ENCODE measurements around the gene ADAMTS9.
"Not testable (repeated sequence)": the region's sequence is repeated elsewhere in the genome, so short reads cannot be mapped to it uniquely, and the experiment has no call there.

The ADAMTS9 gene

DNA sequence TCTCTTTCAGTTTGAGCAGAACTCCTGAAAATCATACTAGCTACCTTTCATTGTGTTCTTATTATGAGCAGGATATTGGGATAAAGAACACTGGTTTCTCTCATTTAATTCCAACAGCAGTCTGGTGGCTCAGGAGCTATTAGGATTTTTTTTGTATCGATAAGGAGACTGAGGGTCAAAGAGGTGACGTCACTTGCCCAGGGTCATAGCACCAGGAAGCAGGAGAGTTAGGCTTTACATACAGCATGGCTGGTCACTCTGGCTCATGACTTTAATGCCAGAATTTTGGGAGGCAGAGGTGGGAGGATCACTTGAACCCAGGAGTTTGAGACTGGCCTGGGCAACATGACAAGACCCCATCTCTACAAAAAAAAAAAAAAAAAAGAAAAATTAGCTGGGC is 113.6 kb downstream of the ADAMTS9 start:
- no peak for DNase-seq (ENCODE audit: low read depth, low spot score)

- no peak for DNase-seq (ENCODE audit: low read depth, low spot score)
Measured at GRCh38 chr3:64571982-64572381, 115.8 kb downstream of the ADAMTS9 start.

GRCh38 chr3:64568895-64569517 is 118.8 kb downstream of the ADAMTS9 start:
- no peak for DNase-seq (ENCODE audit: low read depth, low spot score)

DNA sequence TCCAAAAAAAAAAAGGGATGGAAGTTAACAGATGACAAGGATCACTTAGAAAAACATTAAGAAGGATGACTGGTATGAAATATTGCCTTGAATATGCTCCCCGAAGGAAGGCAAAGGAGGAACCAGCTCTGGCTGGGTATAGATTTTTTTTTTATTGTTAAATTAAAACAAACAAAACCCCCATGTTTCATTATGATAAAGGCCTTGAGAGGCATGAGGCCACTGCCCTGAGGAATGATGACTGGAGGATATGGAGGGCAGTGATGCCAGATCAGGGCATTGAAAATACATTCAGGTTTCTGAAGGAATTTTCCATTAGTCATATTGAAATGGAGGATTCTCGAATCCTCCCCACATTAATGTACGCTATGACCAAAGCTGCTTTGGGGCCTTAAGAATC is 120.9 kb downstream of the ADAMTS9 start:
- no peak for DNase-seq (ENCODE audit: low read depth, low spot score)

- DNase-seq (ENCODE audit: low read depth, low spot score) = no peak
Measured at GRCh38 chr3:64563751-64564150, 124.0 kb downstream of the ADAMTS9 start.

DNA sequence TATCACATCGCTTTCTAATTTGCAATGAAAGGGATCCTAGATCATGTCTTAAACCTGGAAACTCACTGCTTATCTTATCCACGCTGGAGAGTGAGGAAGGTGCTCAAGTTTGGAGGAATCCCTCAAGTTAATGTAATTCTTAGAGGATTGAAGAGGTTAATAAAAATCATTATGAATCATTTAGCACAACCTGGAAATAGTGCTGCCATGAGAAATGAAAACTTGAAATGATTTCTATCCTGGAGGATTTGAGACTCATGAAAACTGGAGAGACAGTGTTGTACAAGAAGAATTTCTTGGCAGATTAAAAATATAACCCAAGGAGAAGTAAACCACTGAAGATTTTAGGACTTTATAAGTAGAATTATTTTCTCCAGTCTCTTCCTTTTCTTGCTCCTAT is 125.9 kb downstream of the ADAMTS9 start:
- DNase-seq (ENCODE audit: low read depth, low spot score) = no peak

DNA sequence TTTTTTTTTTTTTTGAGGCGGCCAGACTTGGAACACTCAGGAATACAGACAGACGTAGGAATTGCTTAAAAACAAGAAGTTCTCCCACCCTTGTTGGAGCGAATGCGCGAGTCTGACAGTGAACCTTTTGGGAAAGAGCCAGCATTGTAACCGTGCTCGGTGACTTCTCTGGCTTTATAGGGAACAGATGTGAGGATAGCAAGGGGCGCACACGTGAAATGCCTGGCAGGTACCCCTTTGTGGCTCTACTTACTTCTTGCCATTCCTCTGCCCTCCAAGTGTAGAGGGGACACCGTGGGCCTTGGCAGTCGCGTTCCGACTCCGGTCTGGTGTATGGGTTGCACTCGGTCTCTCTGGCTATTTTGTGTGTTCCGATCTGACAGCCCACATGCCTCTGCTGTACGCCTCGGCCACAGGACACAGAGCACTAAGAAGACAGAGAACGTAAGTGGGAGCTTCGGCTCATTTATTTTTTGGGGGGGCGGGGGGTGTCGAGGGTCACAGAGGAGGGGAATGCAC is 126.4 kb downstream of the ADAMTS9 start:
- no peak for DNase-seq (ENCODE audit: low read depth, low spot score)

DNA sequence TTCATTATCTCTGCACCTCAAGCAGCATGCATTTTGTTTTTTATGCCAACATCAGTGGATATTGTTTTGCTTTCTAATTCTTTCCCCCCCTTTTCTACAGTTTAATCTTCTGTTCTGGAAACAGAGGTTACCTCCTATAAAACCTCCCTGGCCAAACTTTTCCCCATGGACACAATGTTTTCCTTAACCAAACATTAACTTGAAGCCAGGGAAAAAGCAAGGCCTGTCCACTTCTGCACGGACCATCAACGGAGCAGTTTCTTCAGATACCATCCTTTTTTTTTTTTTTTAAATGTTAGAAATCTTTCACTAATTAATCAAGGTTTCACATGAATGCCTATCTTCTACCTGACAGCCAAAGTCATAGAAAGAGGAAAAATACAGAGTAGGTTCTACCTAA is 127.0 kb downstream of the ADAMTS9 start:
- DNase-seq (ENCODE audit: low read depth, low spot score) = no peak

GRCh38 chr3:64559588-64559987 is 128.2 kb downstream of the ADAMTS9 start:
- no peak for DNase-seq (ENCODE audit: low read depth, low spot score)

- DNase-seq (ENCODE audit: low read depth, low spot score) = no peak
Measured at GRCh38 chr3:64556046-64556445, 131.8 kb downstream of the ADAMTS9 start.

- no peak for DNase-seq (ENCODE audit: low read depth, low spot score)
Measured at GRCh38 chr3:64555351-64555750, 132.4 kb downstream of the ADAMTS9 start.

DNA sequence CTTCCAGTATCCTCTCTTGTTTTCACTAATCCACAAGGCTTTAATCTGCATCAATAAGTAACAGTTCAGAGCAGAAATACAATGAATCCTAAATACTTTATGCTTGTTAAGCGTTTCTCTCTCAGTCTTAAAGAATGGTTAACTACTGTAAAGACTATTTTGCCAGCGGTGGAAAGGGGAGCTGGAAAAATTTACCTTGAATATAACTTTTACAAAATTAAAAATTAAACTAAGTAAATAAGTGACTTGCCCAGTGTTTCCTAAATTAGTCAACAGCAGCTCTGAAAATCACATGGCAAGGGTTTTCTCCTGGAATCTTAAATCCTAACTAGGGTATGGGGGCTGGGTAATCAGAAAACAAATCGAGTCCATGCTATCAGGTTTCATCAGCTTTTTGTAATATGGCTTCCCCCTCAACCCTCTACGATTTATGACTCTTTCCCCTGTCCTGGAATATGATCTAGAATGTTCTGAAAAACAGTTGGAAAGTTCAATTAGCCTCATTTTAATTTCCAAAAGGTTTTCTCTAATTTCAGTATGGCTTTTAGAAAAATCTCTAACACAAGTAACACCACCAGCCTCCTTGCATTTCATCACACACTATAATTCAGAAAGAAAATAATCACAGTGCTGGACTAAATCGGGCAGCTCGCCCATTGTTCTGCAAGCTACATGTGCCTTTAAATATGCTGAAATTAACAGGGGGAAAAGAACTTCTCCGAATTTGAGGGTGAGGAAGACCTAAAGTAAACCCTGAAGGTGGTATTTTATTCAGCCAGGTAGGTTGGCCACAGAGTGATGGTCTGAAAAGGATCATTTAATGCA is 133.5 kb downstream of the ADAMTS9 start:
- no peak for DNase-seq (ENCODE audit: low read depth, low spot score)

- no peak for DNase-seq (ENCODE audit: low read depth, low spot score)
Measured at GRCh38 chr3:64552966-64553365, 134.8 kb downstream of the ADAMTS9 start.

DNA sequence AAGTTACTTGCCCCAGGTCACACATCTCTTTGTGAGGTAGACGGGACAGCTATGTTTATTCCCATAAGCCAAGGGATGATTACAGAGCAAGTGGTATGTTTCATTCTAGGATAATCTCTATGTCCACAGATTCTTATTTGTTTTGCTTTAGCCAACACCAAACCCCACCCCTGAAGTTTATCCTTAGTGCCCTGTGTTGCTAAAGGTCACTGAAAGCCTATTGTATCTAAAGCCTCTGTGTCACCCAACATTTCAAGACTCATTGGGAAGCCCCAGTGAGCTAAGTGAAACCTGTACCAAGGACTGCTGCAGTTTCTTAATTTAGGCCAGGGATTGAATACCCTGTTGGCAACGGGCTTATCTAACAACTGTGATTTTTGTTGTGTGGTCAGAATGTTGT is 135.6 kb downstream of the ADAMTS9 start:
- no peak for DNase-seq (ENCODE audit: low read depth, low spot score)

GRCh38 chr3:64551697-64552096 is 136.1 kb downstream of the ADAMTS9 start:
- DNase-seq (ENCODE audit: low read depth, low spot score) = no peak

- DNase-seq (ENCODE audit: low read depth, low spot score) = no peak
Measured at GRCh38 chr3:64550745-64551144, 137.1 kb downstream of the ADAMTS9 start.

GRCh38 chr3:64549869-64550268 is 137.9 kb downstream of the ADAMTS9 start:
- no peak for DNase-seq (ENCODE audit: low read depth, low spot score)

- no peak for DNase-seq (ENCODE audit: low read depth, low spot score)
Measured at GRCh38 chr3:64548200-64548889, 139.5 kb downstream of the ADAMTS9 start.

DNA sequence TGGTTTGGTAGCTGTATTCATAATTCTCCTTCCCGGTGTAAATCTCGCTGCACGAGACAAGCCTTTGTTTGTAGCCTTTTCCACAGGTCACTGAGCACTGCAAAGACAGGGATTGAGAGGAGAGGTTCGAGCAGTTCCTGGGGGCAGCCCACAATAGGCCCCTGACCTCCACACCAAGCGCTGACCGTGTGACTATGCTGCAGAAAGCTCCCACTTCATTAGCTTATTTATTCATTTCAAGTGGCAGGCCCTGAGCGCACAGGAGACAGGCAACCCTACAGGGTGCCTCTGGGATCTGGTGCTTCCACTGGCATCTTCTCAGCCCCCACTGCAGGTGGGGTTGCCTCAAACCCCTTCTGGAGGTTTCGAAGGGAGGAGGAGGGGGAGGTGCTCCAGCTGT is 140.9 kb downstream of the ADAMTS9 start:
- DNase-seq (ENCODE audit: low read depth, low spot score) = no peak

GRCh38 chr3:64545239-64545638 is 142.6 kb downstream of the ADAMTS9 start:
- DNase-seq (ENCODE audit: low read depth, low spot score) = not testable (repeated sequence)

DNA sequence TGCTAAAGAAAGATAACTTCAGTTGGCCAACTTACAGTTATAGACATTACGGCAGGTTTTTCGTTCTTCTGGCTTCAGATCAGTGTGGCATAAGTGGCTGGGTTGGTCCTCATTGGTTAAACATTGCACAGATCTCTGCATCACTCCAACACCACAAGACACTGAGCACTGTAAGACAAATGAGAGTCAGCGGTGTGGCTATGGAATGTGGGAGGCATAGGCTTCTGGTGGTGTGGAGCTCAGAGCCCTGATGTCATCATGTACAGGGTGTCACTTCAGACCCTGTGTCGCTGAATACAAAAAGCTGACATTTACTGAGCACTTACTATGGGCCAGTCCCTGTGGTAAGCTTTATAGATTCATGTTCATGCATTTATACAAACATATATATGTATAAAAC is 146.0 kb downstream of the ADAMTS9 start:
- DNase-seq (ENCODE audit: low read depth, low spot score) = no peak

GRCh38 chr3:64539451-64540196 is 148.2 kb downstream of the ADAMTS9 start:
- DNase-seq (ENCODE audit: low read depth, low spot score) = no peak

Measured in ELF-1 (cell line).